Hepatocyte (in vitro differentiated cells): Measurements from ENCODE around the gene CEP70. TPM values are rescaled to one million over a fixed set of nuclear protein-coding genes. Genes with fewer than 3 reads are reported as not detected.
"Not testable (repeated sequence)": the region's sequence is repeated elsewhere in the genome, so short reads cannot be mapped to it uniquely, and the experiment has no call there.

Experiments used
- DNase-seq: peaks from one replicate; pipeline ENCODE4 v3.0.0-alpha.2; 2016; ENCODE audit warnings: low spot score
- H2AFZ ChIP-seq: fragments of 200-600 bp; sonication (generic); 2 replicates; pipeline ENCODE4 v1.6.0; 2016; ENCODE audit warnings: antibody characterized with exemption, mild to moderate bottlenecking
- H3K27ac ChIP-seq: fragments of 200-600 bp; sonication (generic); 2 replicates; pipeline ENCODE4 v1.5.1; 2016; ENCODE audit warnings: mild to moderate bottlenecking
- H3K27me3 ChIP-seq: fragments of 200-600 bp; sonication (generic); 2 replicates; pipeline ENCODE4 v1.6.1; 2016
- H3K36me3 ChIP-seq: fragments of 200-600 bp; sonication (generic); replicated peaks from 2 replicates; pipeline ENCODE4 v1.5.1; 2016; ENCODE audit warnings: low read depth; ENCODE audit not compliant: insufficient read depth
- H3K4me1 ChIP-seq: fragments of 200-600 bp; sonication (generic); 2 replicates; pipeline ENCODE4 v1.5.1; 2016; ENCODE audit warnings: mild to moderate bottlenecking, moderate library complexity; ENCODE audit not compliant: insufficient read depth
- H3K4me2 ChIP-seq: fragments of 200-600 bp; sonication (generic); 2 replicates; pipeline ENCODE4 v1.6.0; 2016
- H3K4me3 ChIP-seq: fragments of 200-600 bp; sonication (generic); 2 replicates; pipeline ENCODE4 v1.5.1; 2016; ENCODE audit warnings: mild to moderate bottlenecking
- H3K79me2 ChIP-seq: fragments of 200-600 bp; sonication (generic); 2 replicates; pipeline ENCODE4 v1.6.0; 2017; ENCODE audit warnings: mild to moderate bottlenecking
- H3K9me2 ChIP-seq: fragments of 200-600 bp; sonication (generic); replicated peaks from 2 replicates; pipeline ENCODE4 v1.6.0; 2017; ENCODE audit warnings: mild to moderate bottlenecking; ENCODE audit not compliant: insufficient read depth
- H3K9me3 ChIP-seq: fragments of 200-600 bp; sonication (generic); 2 replicates; pipeline ENCODE4 v1.5.1; 2016; ENCODE audit warnings: low read depth, mild to moderate bottlenecking
- H4K20me1 ChIP-seq: fragments of 200-600 bp; sonication (generic); 2 replicates; pipeline ENCODE4 v1.6.0; 2016; ENCODE audit warnings: mild to moderate bottlenecking; ENCODE audit not compliant: insufficient read depth, poor library complexity, severe bottlenecking
- CTCF ChIP-seq: fragments of 200-600 bp; sonication (generic); IDR thresholded peaks from 2 replicates; pipeline ENCODE4 v1.5.1; 2016; ENCODE audit warnings: antibody characterized with exemption, mild to moderate bottlenecking; ENCODE audit not compliant: poor library complexity
- EZH2 ChIP-seq: fragments of 200-600 bp; sonication (generic); IDR thresholded peaks from 2 replicates; pipeline ENCODE4 v1.6.1; 2016; ENCODE audit warnings: antibody characterized with exemption, mild to moderate bottlenecking, borderline replicate concordance
- EZH2phosphoT487 ChIP-seq: fragments of 200-600 bp; sonication (generic); IDR thresholded peaks from one replicate; pipeline ENCODE4 v1.6.1; 2018; ENCODE audit warnings: antibody characterized with exemption, mild to moderate bottlenecking, low read depth, moderate library complexity; ENCODE audit not compliant: unreplicated experiment, severe bottlenecking
- WGBS: methylation state at CpG from one replicate; pipeline ENCODE4 v1.1.6; 2016; ENCODE audit warnings: low lambda C conversion rate; ENCODE audit errors: missing lambda C conversion rate; 5-methylcytosine and 5-hydroxymethylcytosine counted together
- polyA plus RNA-seq: library from polyadenylated mRNA; unstranded; fragments of >200 nt; fragmentation: Nextera tagmentation; extraction: Ambion mirVana; gene quantifications from 2 replicates; pipeline ENCODE4 v1.2.1, GENCODE V29; 2016
- total RNA-seq: library from RNA; depleted of rRNA; stranded (reverse); fragments of >200 nt; gene quantifications from 2 replicates; pipeline ENCODE4 v1.2.3, GENCODE V29; 2014

Gene CEP70
- total and polyA plus RNA-seq, 2 experiments from 2014 or later: 12.2 to 25.4 TPM

DNA sequence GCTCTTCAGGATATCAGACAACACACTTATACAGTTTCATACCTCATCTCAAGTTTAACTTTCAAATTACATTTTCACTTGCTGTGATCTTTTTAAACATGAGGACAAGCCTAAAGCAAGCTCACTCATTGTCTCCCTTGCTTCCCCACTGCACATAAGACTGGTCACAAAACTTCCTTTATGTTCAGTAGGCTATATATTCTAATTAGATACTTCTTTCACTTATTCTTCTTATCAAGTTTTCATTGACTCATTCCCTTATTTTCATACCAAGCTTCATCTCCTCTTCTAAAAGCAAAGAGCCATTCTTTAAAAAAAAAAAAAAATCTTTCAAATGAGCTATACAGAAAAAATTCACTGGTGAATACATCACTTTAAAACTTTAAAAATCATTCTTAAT is 97.0 kb downstream of the CEP70 start:
- Histone ChIP-seq H3K9me2 (no peaks in the 10 kb centered on the region), H3K4me3 (no peak overlapping the region), H3K4me2 (no peak overlapping the region), H3K79me2 (no peaks in the 10 kb centered on the region), H3K9me3 (no peaks in the 10 kb centered on the region), H3K4me1 (no peaks in the 10 kb centered on the region), H2AFZ (no peak overlapping the region), H3K27me3 (no peaks in the 10 kb centered on the region), H4K20me1 (no peaks in the 10 kb centered on the region), H3K27ac (no peak overlapping the region), H3K36me3 (no peaks in the 10 kb centered on the region)
- DNase-seq: no peak
- TF ChIP-seq EZH2phosphoT487: no peak
- TF ChIP-seq CTCF: no peak
- no peak for TF ChIP-seq EZH2

GRCh38 chr3:138496436-138496835 is 97.6 kb downstream of the CEP70 start:
- Histone ChIP-seq H3K36me3 (no peaks in the 10 kb centered on the region), H2AFZ (no peak overlapping the region), H3K4me1 (no peaks in the 10 kb centered on the region), H3K4me3 (no peak overlapping the region), H4K20me1 (no peaks in the 10 kb centered on the region), H3K9me2 (no peaks in the 10 kb centered on the region), H3K27me3 (no peaks in the 10 kb centered on the region), H3K27ac (no peak overlapping the region), H3K9me3 (no peaks in the 10 kb centered on the region), H3K4me2 (no peak overlapping the region), H3K79me2 (no peaks in the 10 kb centered on the region)
- DNase-seq: no peak
- 88% methylated on average over 2 of the region's 2 CpGs for WGBS
- TF ChIP-seq CTCF (no peak), EZH2 (no peak)

GRCh38 chr3:138495638-138496037 is 98.4 kb downstream of the CEP70 start:
- not testable (repeated sequence) for H3K9me2 ChIP-seq, H3K4me2 ChIP-seq, H3K27ac ChIP-seq, H3K36me3 ChIP-seq, H2AFZ ChIP-seq, H3K9me3 ChIP-seq, H4K20me1 ChIP-seq, H3K79me2 ChIP-seq, H3K4me1 ChIP-seq, DNase-seq, H3K4me3 ChIP-seq, H3K27me3 ChIP-seq
- WGBS: 96% methylated on average over 3 of the region's 3 CpGs

DNA sequence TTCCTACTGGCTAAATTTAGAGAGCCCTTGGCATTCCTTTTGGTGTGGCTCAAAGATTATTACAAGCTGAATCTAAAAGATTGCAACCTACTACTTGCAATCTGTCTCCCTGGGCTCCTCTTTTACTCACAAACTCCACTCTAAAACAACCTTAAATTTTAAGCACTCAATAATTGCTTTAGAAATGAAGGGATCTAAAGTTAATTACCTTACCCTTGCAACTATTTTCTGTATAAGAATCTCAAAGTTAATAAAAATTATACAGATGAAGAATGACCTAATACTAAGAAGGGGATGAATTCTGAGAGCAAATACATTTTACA is 99.5 kb downstream of the CEP70 start:
- Histone ChIP-seq H3K79me2 (no peaks in the 10 kb centered on the region), H3K4me2 (no peak overlapping the region), H3K9me3 (no peaks in the 10 kb centered on the region), H3K9me2 (no peaks in the 10 kb centered on the region), H3K4me1 (no peaks in the 10 kb centered on the region), H3K36me3 (no peaks in the 10 kb centered on the region), H3K27ac (no peak overlapping the region), H3K4me3 (no peak overlapping the region), H3K27me3 (no peaks in the 10 kb centered on the region), H4K20me1 (no peaks in the 10 kb centered on the region), H2AFZ (no peak overlapping the region)
- no peak for TF ChIP-seq EZH2phosphoT487
- TF ChIP-seq CTCF: no peak
- no peak for TF ChIP-seq EZH2
- DNase-seq: no peak
